SK-N-SH (cell line): ENCODE data around the gene CPEB2.

Experiments used
- CTCF ChIP-seq: fragments of 200-600 bp; sonication (generic); IDR thresholded peaks from 2 replicates; pipeline ENCODE4 v1.6.1; 2017; ENCODE audit warnings: antibody characterized with exemption, mild to moderate bottlenecking, moderate library complexity
- GABPA ChIP-seq: IDR thresholded peaks from 2 replicates; pipeline ENCODE4 v1.4.0; 2012; ENCODE audit warnings: low read depth, mild to moderate bottlenecking
- JUND ChIP-seq: IDR thresholded peaks from 2 replicates; pipeline ENCODE4 v1.4.0; 2012
- MEF2A ChIP-seq: IDR thresholded peaks from 2 replicates; pipeline ENCODE4 v1.4.0; 2012; ENCODE audit warnings: low read depth, borderline replicate concordance
- PBX3 ChIP-seq: IDR thresholded peaks from 2 replicates; pipeline ENCODE4; 2012
- POLR2AphosphoS5 ChIP-seq: IDR thresholded peaks from 2 replicates; pipeline ENCODE4 v1.6.1; 2012; ENCODE audit warnings: low read depth, low read length
- RCOR1 ChIP-seq: fragments of 150-350 bp; IDR thresholded peaks from 2 replicates; pipeline ENCODE4 v1.6.1; 2017; ENCODE audit warnings: antibody characterized with exemption, low read length
- REST ChIP-seq: IDR thresholded peaks from 2 replicates; pipeline ENCODE4 v1.6.1; 2012; ENCODE audit warnings: mild to moderate bottlenecking, low read depth, low read length, moderate library complexity
- RFX5 ChIP-seq: IDR thresholded peaks from 2 replicates; pipeline ENCODE4 v1.6.1; 2012; ENCODE audit warnings: mild to moderate bottlenecking, improper control_type of control experiment, low read length
- TAF1 ChIP-seq: IDR thresholded peaks from 2 replicates; pipeline ENCODE4 v1.6.1; 2012; ENCODE audit warnings: low read depth, mild to moderate bottlenecking, low read length, moderate library complexity, borderline replicate concordance
- USF2 ChIP-seq: fragments of 150-350 bp; IDR thresholded peaks from 2 replicates; pipeline ENCODE4 v1.6.1; 2017; ENCODE audit warnings: antibody characterized with exemption, low read length, low read depth, borderline replicate concordance
- YY1 ChIP-seq: IDR thresholded peaks from 2 replicates; pipeline ENCODE4 v1.4.0; 2012; ENCODE audit warnings: low read depth, mild to moderate bottlenecking

GRCh38 chr4:15003891-15004738 is 1.8 kb downstream of the CPEB2 start:
- TF ChIP-seq CTCF (no peak), RCOR1 (no peak), JUND (no peak), USF2 (no peak), GABPA (no peak), RFX5 (no peak), MEF2A (no peak), REST (no peak), PBX3 (no peak), YY1 (no peak), TAF1 (no peak), POLR2AphosphoS5 (no peak)
